DOHH2 (cell line): ENCODE results near the gene GPR65.

Source experiments
- H3F3A ChIP-seq: fragments of 200-600 bp; sonication (generic), shearing (Covaris generic); 2 replicates; pipeline ENCODE4 v1.6.0; 2016; ENCODE audit warnings: antibody characterized with exemption, mild to moderate bottlenecking; ENCODE audit not compliant: control insufficient read depth, insufficient read depth
- H3K27ac ChIP-seq: fragments of 200-600 bp; sonication (generic); 2 replicates; pipeline ENCODE4 v1.5.1; 2014; ENCODE audit warnings: low read depth, mild to moderate bottlenecking, low read length, moderate library complexity
- H3K27me3 ChIP-seq: fragments of 200-600 bp; sonication (generic); 2 replicates; pipeline ENCODE4 v1.6.1; 2014; ENCODE audit warnings: mild to moderate bottlenecking, low read length, mixed read lengths; ENCODE audit not compliant: control insufficient read depth
- H3K36me3 ChIP-seq: fragments of 200-600 bp; sonication (generic); 2 replicates; pipeline ENCODE4 v1.6.1; 2014; ENCODE audit warnings: mild to moderate bottlenecking, low read length, moderate library complexity, mixed read lengths; ENCODE audit not compliant: control insufficient read depth
- H3K4me1 ChIP-seq: fragments of 200-600 bp; sonication (generic); 2 replicates; pipeline ENCODE4 v1.6.1; 2014; ENCODE audit warnings: mild to moderate bottlenecking, low read length, mixed read lengths; ENCODE audit not compliant: control insufficient read depth
- H3K4me2 ChIP-seq: fragments of 200-600 bp; sonication (generic); 2 replicates; pipeline ENCODE4 v1.6.0; 2014; ENCODE audit warnings: mild to moderate bottlenecking, low read length, moderate library complexity
- H3K4me3 ChIP-seq: fragments of 200-600 bp; sonication (generic); 2 replicates; pipeline ENCODE4 v1.5.1; 2014; ENCODE audit warnings: mild to moderate bottlenecking, low read length, mixed read lengths
- H3K79me2 ChIP-seq: fragments of 200-600 bp; sonication (generic); 2 replicates; pipeline ENCODE4 v1.6.1; 2014; ENCODE audit warnings: mild to moderate bottlenecking, low read length, mixed read lengths; ENCODE audit not compliant: control insufficient read depth
- H3K9me2 ChIP-seq: fragments of 200-600 bp; sonication (generic); replicated peaks from 2 replicates; pipeline ENCODE4 v1.6.1; 2014; ENCODE audit warnings: mild to moderate bottlenecking, low read length, mixed read lengths; ENCODE audit not compliant: control insufficient read depth
- H3K9me3 ChIP-seq: fragments of 200-600 bp; sonication (generic); 2 replicates; pipeline ENCODE4 v1.6.1; 2014; ENCODE audit warnings: antibody characterized with exemption, low read length, mixed read lengths; ENCODE audit not compliant: control insufficient read depth, insufficient read depth
- H4K20me1 ChIP-seq: fragments of 200-600 bp; sonication (generic); 2 replicates; pipeline ENCODE4 v1.6.0; 2014; ENCODE audit warnings: low read depth, mild to moderate bottlenecking, antibody characterized with exemption, low read length, moderate library complexity; ENCODE audit not compliant: control insufficient read depth, insufficient read depth
- EZH2phosphoT487 ChIP-seq: fragments of 200-600 bp; sonication (generic); IDR thresholded peaks from 2 replicates; pipeline ENCODE4 v1.6.1; 2017; ENCODE audit warnings: borderline replicate concordance, mild to moderate bottlenecking, antibody characterized with exemption, low read length, moderate library complexity, mixed read lengths
- TF ChIP-seq, protein P1 (sequence below): fragments of 200-600 bp; sonication (generic); IDR thresholded peaks from one replicate; pipeline ENCODE4 v1.5.1; 2014; ENCODE audit warnings: antibody characterized with exemption, mild to moderate bottlenecking, low read depth, low read length; ENCODE audit not compliant: poor library complexity, severe bottlenecking

The GPR65 gene

DNA sequence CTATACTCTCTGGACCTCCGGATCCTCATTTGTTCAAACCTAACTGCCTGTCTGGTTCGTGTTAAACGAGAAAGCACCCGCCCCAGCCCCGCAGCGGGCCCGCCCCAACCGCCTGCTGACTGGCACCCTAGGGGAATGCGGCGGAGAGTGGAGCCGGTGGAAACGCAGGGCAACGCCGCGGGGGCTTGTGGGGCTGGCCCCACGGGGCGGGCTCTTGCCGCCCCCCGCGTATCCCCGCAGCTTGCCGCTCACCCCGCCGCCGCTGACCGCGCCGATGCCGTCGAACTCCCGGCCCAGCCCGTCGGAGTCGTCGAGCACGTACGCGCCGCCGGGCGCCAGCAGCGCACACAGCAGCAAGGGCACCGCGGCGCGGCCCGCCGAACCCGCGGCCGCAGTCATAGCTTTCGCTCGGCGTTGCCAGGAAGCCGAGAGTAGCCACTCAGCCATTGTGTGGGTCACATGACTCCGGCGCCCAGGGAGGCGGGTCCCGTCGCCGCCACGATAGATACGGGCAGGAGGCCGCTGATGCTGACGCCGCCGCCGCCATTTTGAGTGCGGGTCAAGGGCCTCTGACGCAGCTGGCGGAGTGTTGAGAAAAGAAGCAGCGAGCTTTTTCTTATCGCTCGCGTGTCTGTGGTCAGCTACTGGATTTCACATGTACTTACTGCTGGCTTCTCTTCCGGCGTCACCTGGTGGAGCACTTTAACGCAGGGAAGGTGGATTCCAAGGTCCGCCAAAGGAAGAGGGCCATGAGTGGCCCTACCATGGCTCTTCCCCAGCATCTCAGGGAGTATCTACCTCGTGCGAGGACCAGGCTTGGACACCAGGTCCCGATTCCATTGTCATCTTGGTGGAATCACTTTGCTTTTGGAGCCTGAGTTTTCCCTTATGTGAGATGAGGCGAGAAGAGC lies 12.0 kb upstream of the GPR65 start, which contains the start of gene GALC:
Gene GALC, minus strand, starts transcription at position 465 of the 911 bp plus-strand sequence. Its CDS starts 18 bp downstream, at position 447.
- Histone ChIP-seq H3K4me3 (peak within 1 kb of the TSS; percentile 74), H3K4me2 (peak within 1 kb of the TSS; percentile 73), H3K9me2 (no peaks in the 10 kb centered on the region), H3K27me3 (no peaks in the 10 kb centered on the region), H3K4me1 (peaks cover 37% of the 10 kb centered on the region), H3K79me2 (no peaks in the 10 kb centered on the region), H3F3A (peaks cover 6% of the 10 kb centered on the region), H3K9me3 (no peaks in the 10 kb centered on the region; the same call in 1 of the 2 replicates), H3K27ac (peak within 1 kb of the TSS; percentile 16; the same call in 1 of the 2 replicates), H3K36me3 (no peaks in the 10 kb centered on the region), H4K20me1 (no peaks in the 10 kb centered on the region)
- TF ChIP-seq, protein P1, sequence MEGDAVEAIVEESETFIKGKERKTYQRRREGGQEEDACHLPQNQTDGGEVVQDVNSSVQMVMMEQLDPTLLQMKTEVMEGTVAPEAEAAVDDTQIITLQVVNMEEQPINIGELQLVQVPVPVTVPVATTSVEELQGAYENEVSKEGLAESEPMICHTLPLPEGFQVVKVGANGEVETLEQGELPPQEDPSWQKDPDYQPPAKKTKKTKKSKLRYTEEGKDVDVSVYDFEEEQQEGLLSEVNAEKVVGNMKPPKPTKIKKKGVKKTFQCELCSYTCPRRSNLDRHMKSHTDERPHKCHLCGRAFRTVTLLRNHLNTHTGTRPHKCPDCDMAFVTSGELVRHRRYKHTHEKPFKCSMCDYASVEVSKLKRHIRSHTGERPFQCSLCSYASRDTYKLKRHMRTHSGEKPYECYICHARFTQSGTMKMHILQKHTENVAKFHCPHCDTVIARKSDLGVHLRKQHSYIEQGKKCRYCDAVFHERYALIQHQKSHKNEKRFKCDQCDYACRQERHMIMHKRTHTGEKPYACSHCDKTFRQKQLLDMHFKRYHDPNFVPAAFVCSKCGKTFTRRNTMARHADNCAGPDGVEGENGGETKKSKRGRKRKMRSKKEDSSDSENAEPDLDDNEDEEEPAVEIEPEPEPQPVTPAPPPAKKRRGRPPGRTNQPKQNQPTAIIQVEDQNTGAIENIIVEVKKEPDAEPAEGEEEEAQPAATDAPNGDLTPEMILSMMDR, result no peak
- no peak for TF ChIP-seq EZH2phosphoT487

DNA sequence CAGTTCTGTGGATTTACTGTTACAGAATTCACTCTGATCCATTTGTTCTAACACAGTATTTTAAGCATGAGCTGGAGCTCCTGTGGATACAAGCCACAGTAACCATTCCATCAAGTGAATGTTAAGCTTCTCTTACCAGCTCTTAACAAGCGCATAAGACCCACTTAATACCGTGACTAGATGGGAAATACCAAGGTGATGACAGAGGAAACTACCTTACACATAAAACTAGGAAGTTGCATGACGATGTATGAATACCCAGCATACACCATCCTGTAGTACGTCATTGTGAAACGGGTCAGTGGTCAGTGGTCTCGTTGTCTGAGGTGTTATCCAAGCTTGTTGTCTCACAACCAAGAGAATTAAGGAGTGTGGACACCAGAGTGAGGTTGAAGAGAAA lies 10.0 kb upstream of the GPR65 start:
- no peaks in the 10 kb centered on the region for H4K20me1 ChIP-seq
- TF ChIP-seq, protein P1, result no peak
- no peak for TF ChIP-seq EZH2phosphoT487
- no peak overlapping the region for H3K4me3 ChIP-seq
- no peaks in the 10 kb centered on the region for H3K36me3 ChIP-seq
- H3F3A ChIP-seq, result peaks cover 6% of the 10 kb centered on the region
- H3K9me3 ChIP-seq, result no peaks in the 10 kb centered on the region; the same call in 1 of the 2 replicates
- no peak overlapping the region for H3K4me2 ChIP-seq
- no peaks in the 10 kb centered on the region for H3K79me2 ChIP-seq
- H3K4me1 ChIP-seq, result peaks cover 44% of the 10 kb centered on the region
- H3K27ac ChIP-seq, result no peak overlapping the region
- H3K27me3 ChIP-seq, result no peaks in the 10 kb centered on the region
- no peaks in the 10 kb centered on the region for H3K9me2 ChIP-seq

DNA sequence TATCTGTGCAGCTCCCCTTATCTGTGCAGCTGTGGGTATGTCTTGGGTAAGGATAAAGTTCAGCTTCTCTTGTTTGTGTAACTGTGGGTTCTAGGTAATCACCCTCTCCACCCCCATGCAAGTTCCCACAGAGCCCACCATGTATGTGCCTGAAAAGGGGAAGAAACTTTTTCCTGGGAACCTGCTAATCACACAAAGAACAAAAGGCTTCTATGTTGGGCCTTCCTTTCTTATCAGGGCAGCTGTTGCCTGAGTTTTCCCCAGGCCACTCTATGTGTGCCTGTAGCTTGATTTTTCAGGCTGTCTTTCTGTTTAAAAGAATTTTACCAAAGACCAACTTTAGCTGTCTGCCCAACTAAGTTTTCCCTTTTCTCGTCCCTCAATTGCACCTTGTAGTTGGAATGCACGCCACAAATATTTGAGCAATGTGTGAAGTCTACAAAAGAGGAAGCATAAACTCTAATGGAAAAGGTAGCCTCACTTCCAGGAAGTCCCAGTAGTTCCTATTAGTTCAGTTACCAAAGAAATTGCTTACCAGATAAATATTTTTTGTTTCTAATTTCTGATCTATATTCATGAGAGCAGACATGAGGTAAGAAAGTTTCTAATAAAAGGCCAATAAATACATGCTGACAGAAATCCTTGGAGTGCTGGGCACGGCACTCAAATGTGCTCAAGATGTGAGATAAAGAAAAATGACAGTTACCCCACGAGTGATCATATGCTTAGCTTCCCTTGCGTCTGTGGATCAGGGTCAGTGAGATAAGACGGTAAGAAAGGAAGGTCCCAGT lies 9.2 kb upstream of the GPR65 start:
- no peaks in the 10 kb centered on the region for H3K9me2 ChIP-seq

More for the DNA sequence above, 9.2 kb upstream of the GPR65 start:
- peaks cover 6% of the 10 kb centered on the region for H3F3A ChIP-seq
- no peak overlapping the region for H3K4me2 ChIP-seq
- no peaks in the 10 kb centered on the region for H4K20me1 ChIP-seq
- TF ChIP-seq, protein P1, result no peak
- TF ChIP-seq EZH2phosphoT487, result no peak
- no peaks in the 10 kb centered on the region for H3K36me3 ChIP-seq
- peaks cover 44% of the 10 kb centered on the region for H3K4me1 ChIP-seq
- no peak overlapping the region for H3K4me3 ChIP-seq
- H3K79me2 ChIP-seq, result no peaks in the 10 kb centered on the region
- no peaks in the 10 kb centered on the region; the same call in 1 of the 2 replicates for H3K9me3 ChIP-seq
- H3K27ac ChIP-seq, result no peak overlapping the region
- no peaks in the 10 kb centered on the region for H3K27me3 ChIP-seq
